Fibroblast of villous mesenchyme (primary cell): ENCODE data around the gene PEMT. TPM values are rescaled to one million over a fixed set of nuclear protein-coding genes. Genes with fewer than 3 reads are reported as not detected.

Experiments
- DNase-seq: peaks from one replicate; pipeline ENCODE4 v3.0.0-alpha.2; 2010; ENCODE audit warnings: low read depth
- H3K4me3 ChIP-seq: 2 replicates; pipeline ENCODE4 v1.5.1; 2011; ENCODE audit warnings: low read depth, mild to moderate bottlenecking, low read length
- CTCF ChIP-seq: IDR thresholded peaks from 2 replicates; pipeline ENCODE4 v1.5.1; 2012; ENCODE audit warnings: low read depth, mild to moderate bottlenecking, low read length; ENCODE audit not compliant: insufficient read depth
- total RNA-seq: library from RNA; depleted of rRNA; stranded (reverse); fragments of >200 nt; gene quantifications from 2 replicates; pipeline ENCODE4 v1.2.3, GENCODE V29; 2012

PEMT gene
- total RNA-seq, 1 donor: 28.9 TPM

GRCh38 chr17:17559164-17559563 is 32.3 kb downstream of the PEMT start:
- no peak overlapping the region for H3K4me3 ChIP-seq
- DNase-seq: no peak
- no peak for TF ChIP-seq CTCF

GRCh38 chr17:17558431-17558830 is 33.1 kb downstream of the PEMT start:
- H3K4me3 ChIP-seq: no peak overlapping the region
- DNase-seq: no peak
- no peak for TF ChIP-seq CTCF

GRCh38 chr17:17557796-17558195 is 33.7 kb downstream of the PEMT start:
- TF ChIP-seq CTCF: no peak
- no peak overlapping the region for H3K4me3 ChIP-seq

GRCh38 chr17:17556671-17557070 is 34.8 kb downstream of the PEMT start:
- TF ChIP-seq CTCF: no peak
- DNase-seq: no peak
- no peak overlapping the region for H3K4me3 ChIP-seq

More at GRCh38 chr17:17557796-17558195, 33.7 kb downstream of the PEMT start:
- no peak for DNase-seq

GRCh38 chr17:17555906-17556305 is 35.6 kb downstream of the PEMT start:
- TF ChIP-seq CTCF: no peak
- no peak overlapping the region for H3K4me3 ChIP-seq
- DNase-seq: no peak

- DNase-seq: no peak
- no peak overlapping the region for H3K4me3 ChIP-seq
- no peak for TF ChIP-seq CTCF
These were observed 36.4 kb downstream of the PEMT start for GRCh38 chr17:17555151-17555550.

GRCh38 chr17:17554266-17554665 is 37.2 kb downstream of the PEMT start:
- no peak for DNase-seq
- H3K4me3 ChIP-seq: no peak overlapping the region
- no peak for TF ChIP-seq CTCF
